A549 treated with GW870086 at 1 μM for 4 hours (cell line): ENCODE results near the gene ZNF396. TPM values are rescaled to one million over a fixed set of nuclear protein-coding genes. Genes with fewer than 3 reads are reported as not detected.

Experiments
- total RNA-seq: library from RNA; stranded (reverse); fragments of 200-300 nt; extraction: Qiagen RNA extraction; gene quantifications from 5 replicates; pipeline ENCODE4 v1.2.3, GENCODE V29; 2022; ENCODE audit warnings: low read depth

The ZNF396 gene
- total RNA-seq, result 0.61 to 1.00 TPM (median 0.75 TPM) in 5 replicates

GRCh38 chr18:35376742-35377695 is at the start of gene ZNF396:
TSS of gene ZNF396 (minus strand) at chr18:35377337. CDS start at chr18:35374292, 3,045 bp downstream.

GRCh38 chr18:35343936-35344735 is 33.0 kb downstream of the ZNF396 start, which contains the start of gene ZNF24:
TSS of gene ZNF24 (minus strand) at chr18:35344420. CDS start at chr18:35340650, 3,770 bp downstream.

Other genes with a start within 250 kb of the ZNF396 start
- 3.4 to 5.0 TPM (median 4.2 TPM) in 5 replicates for gene ZNF397, start 136.3 kb downstream of the ZNF396 start, total RNA-seq
- 0.38 to 1.0 TPM (median 0.95 TPM) in 5 replicates for gene ZSCAN30, start 87.1 kb downstream of the ZNF396 start, total RNA-seq
- gene ZNF24, start 32.9 kb downstream of the ZNF396 start, total RNA-seq, result 9.2 to 14.1 TPM (median 12.3 TPM) in 5 replicates
- gene INO80C, start 120.6 kb upstream of the ZNF396 start, total RNA-seq, result 26.3 to 28.6 TPM (median 27.1 TPM) in 5 replicates
- 59.7 to 78.1 TPM (median 75.5 TPM) in 5 replicates for gene GALNT1, start 204.4 kb upstream of the ZNF396 start, total RNA-seq